Nephron (organoid): Measurements from ENCODE around the gene FAM133A.

Source experiments
- H3K27ac Mint-ChIP-seq, 3 experiments: 2 replicates each; pipeline ENCODE4 v1.8.0; 2020; ENCODE audit warnings: mixed read lengths in 3 of 3, mild to moderate bottlenecking in 2 of 3, moderate library complexity in 1 of 3
- H3K27me3 Mint-ChIP-seq: 2 replicates; pipeline ENCODE4 v1.8.0; 2021; ENCODE audit warnings: low read depth, mild to moderate bottlenecking, moderate library complexity, mixed read lengths
- H3K36me3 Mint-ChIP-seq: 2 replicates; pipeline ENCODE4 v1.8.0; 2020; ENCODE audit warnings: low read depth, mixed read lengths
- H3K4me1 Mint-ChIP-seq: 2 replicates; pipeline ENCODE4 v1.8.0; 2020; ENCODE audit warnings: mixed read lengths
- H3K4me3 Mint-ChIP-seq, 3 experiments: 2 replicates each; pipeline ENCODE4 v1.8.0; 2020; ENCODE audit warnings: mild to moderate bottlenecking in 3 of 3, mixed read lengths in 3 of 3, moderate library complexity in 2 of 3
- H3K9me3 Mint-ChIP-seq: 2 replicates; pipeline ENCODE4 v1.8.0; 2020; ENCODE audit warnings: mixed read lengths
- CTCF ChIP-seq, 3 experiments: fragments of 200-600 bp; sonication (generic); IDR thresholded peaks; one replicate each; pipeline ENCODE4 v1.5.0; 2021; ENCODE audit warnings: antibody characterized with exemption in 3 of 3; ENCODE audit not compliant: unreplicated experiment in 3 of 3

The FAM133A gene

GRCh38 chrX:93703701-93704100, 29.7 kb downstream of the FAM133A start:
- Mint-ChIP-seq H3K4me1 (no peaks in the 10 kb centered on the region), H3K36me3 (no peaks in the 10 kb centered on the region), H3K27ac (no peak overlapping the region)

GRCh38 chrX:93711076-93711475, 37.1 kb downstream of the FAM133A start:
- H3K9me3 Mint-ChIP-seq = no peaks in the 10 kb centered on the region
- H3K27me3 Mint-ChIP-seq = no peaks in the 10 kb centered on the region
- H3K27ac Mint-ChIP-seq = no peak overlapping the region
- no peaks in the 10 kb centered on the region for H3K36me3 Mint-ChIP-seq
- TF ChIP-seq CTCF (IDR thresholded peaks at IDR 0.05; ENCODE audit: unreplicated experiment in 3 of 3) = no peak
- H3K4me1 Mint-ChIP-seq = no peaks in the 10 kb centered on the region
- no peak overlapping the region for H3K4me3 Mint-ChIP-seq

More at GRCh38 chrX:93703701-93704100, 29.7 kb downstream of the FAM133A start:
- H3K27me3 Mint-ChIP-seq = no peaks in the 10 kb centered on the region
- H3K4me3 Mint-ChIP-seq = no peak overlapping the region
- no peaks in the 10 kb centered on the region for H3K9me3 Mint-ChIP-seq
- TF ChIP-seq CTCF (IDR thresholded peaks at IDR 0.05; ENCODE audit: unreplicated experiment in 3 of 3) = no peak

- no peaks in the 10 kb centered on the region for H3K27me3 Mint-ChIP-seq
- no peak for TF ChIP-seq CTCF (IDR thresholded peaks at IDR 0.05; ENCODE audit: unreplicated experiment in 3 of 3)
- no peaks in the 10 kb centered on the region for H3K36me3 Mint-ChIP-seq
- H3K4me1 Mint-ChIP-seq = no peaks in the 10 kb centered on the region
- no peak overlapping the region for H3K4me3 Mint-ChIP-seq
- no peak overlapping the region for H3K27ac Mint-ChIP-seq
- no peaks in the 10 kb centered on the region for H3K9me3 Mint-ChIP-seq
Observed at GRCh38 chrX:93741811-93742210, 67.8 kb downstream of the FAM133A start.

GRCh38 chrX:93760163-93760562, 86.2 kb downstream of the FAM133A start:
- Mint-ChIP-seq H3K9me3 (no peaks in the 10 kb centered on the region), H3K27ac (no peak overlapping the region), H3K27me3 (no peaks in the 10 kb centered on the region), H3K4me1 (no peaks in the 10 kb centered on the region), H3K36me3 (no peaks in the 10 kb centered on the region), H3K4me3 (no peak overlapping the region)
- TF ChIP-seq CTCF (IDR thresholded peaks at IDR 0.05; ENCODE audit: unreplicated experiment in 3 of 3) = no peak
